ENCODE measurements around the gene PPP2R5D. TPM values are rescaled to one million over a fixed set of nuclear protein-coding genes. Genes with fewer than 3 reads are reported as not detected.
A peak's percentile ranks its signal among the peaks of the same experiment; 100 is the strongest.

Gene PPP2R5D
- total RNA-seq, 1 experiment from 2014 or later: 52.7 TPM

DNA sequence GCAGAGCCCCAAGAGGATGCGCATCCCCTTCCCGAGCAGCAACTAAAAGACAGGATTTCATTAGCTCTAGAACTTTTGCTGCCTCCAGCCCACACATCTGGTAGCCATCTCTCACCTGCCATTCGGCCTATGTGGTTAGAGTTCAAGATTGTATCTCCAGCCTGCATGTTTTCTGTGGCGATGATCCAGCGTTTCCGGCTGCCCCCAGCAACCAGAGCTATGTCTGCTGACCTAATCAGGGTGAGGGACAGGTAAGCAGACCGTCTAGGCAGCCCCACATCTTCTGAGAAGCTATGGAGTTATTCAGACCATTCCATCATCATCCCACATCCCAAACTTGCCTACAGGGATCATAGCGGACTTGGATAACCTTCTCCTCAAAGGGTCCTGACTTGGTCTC is 71.6 kb downstream of the PPP2R5D start:
- H3K4me3 Mint-ChIP-seq: no peak overlapping the region
- no peaks in the 10 kb centered on the region for H3K9me3 Mint-ChIP-seq
- no peaks in the 10 kb centered on the region for H3K27me3 Mint-ChIP-seq (ENCODE audit: low read depth)
- TF ChIP-seq CBFB (CRISPR knock-in tag; IDR thresholded peaks at IDR 0.05; ENCODE audit: low read depth) (no peak), ZNF396 (CRISPR knock-in tag; IDR thresholded peaks at IDR 0.05; ENCODE audit: borderline replicate concordance) (no peak), ZNF317 (CRISPR knock-in tag; IDR thresholded peaks at IDR 0.05; ENCODE audit: borderline replicate concordance, low read depth) (no peak), CREM (CRISPR knock-in tag; IDR thresholded peaks at IDR 0.05) (no peak), ATF6 (CRISPR knock-in tag; IDR thresholded peaks at IDR 0.05) (no peak), E2F4 (CRISPR knock-in tag; IDR thresholded peaks at IDR 0.05; ENCODE audit: borderline replicate concordance, low read depth) (no peak), NFE2L1 (CRISPR knock-in tag; IDR thresholded peaks at IDR 0.05) (no peak)
- TF ChIP-seq, protein P1, sequence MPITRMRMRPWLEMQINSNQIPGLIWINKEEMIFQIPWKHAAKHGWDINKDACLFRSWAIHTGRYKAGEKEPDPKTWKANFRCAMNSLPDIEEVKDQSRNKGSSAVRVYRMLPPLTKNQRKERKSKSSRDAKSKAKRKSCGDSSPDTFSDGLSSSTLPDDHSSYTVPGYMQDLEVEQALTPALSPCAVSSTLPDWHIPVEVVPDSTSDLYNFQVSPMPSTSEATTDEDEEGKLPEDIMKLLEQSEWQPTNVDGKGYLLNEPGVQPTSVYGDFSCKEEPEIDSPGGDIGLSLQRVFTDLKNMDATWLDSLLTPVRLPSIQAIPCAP (CRISPR knock-in tag; IDR thresholded peaks at IDR 0.05): no peak
- TF ChIP-seq, protein P2, sequence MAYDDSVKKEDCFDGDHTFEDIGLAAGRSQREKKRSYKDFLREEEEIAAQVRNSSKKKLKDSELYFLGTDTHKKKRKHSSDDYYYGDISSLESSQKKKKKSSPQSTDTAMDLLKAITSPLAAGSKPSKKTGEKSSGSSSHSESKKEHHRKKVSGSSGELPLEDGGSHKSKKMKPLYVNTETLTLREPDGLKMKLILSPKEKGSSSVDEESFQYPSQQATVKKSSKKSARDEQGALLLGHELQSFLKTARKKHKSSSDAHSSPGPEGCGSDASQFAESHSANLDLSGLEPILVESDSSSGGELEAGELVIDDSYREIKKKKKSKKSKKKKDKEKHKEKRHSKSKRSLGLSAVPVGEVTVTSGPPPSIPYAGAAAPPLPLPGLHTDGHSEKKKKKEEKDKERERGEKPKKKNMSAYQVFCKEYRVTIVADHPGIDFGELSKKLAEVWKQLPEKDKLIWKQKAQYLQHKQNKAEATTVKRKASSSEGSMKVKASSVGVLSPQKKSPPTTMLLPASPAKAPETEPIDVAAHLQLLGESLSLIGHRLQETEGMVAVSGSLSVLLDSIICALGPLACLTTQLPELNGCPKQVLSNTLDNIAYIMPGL (CRISPR knock-in tag; IDR thresholded peaks at IDR 0.05): no peak
- TF ChIP-seq, protein P3, sequence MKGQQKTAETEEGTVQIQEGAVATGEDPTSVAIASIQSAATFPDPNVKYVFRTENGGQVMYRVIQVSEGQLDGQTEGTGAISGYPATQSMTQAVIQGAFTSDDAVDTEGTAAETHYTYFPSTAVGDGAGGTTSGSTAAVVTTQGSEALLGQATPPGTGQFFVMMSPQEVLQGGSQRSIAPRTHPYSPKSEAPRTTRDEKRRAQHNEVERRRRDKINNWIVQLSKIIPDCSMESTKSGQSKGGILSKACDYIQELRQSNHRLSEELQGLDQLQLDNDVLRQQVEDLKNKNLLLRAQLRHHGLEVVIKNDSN (CRISPR knock-in tag; IDR thresholded peaks at IDR 0.05): no peak
- no peak for ATAC-seq
- H3K4me1 Mint-ChIP-seq: peaks cover 42% of the 10 kb centered on the region
- no peak for DNase-seq (ENCODE audit: low spot score)
- CTCF ChIA-PET: no interaction called here
- H3K27ac Mint-ChIP-seq: peak overlapping the region; percentile 82
- H3K36me3 Mint-ChIP-seq: peaks cover 22% of the 10 kb centered on the region
- POLR2A ChIA-PET: no interaction called here

DNA sequence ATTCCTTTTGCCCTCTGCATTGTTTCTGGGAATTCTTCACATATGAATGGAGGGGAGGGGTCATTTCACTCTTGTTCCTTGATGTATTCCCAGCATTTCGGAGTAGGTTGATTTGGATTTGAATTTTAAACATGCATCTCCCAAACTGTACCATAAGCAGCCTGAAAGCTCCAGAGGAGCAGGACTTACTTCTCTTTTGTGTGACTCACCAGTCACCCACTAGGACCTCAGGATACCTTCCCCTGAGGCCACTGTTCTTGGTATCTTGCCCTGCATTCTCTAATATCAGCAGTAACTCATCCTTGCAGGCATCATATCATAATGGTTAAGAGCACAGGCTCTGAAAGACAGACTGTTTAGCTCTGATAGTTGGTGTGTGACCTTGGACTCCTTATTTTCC is 74.2 kb downstream of the PPP2R5D start:
- H3K4me3 Mint-ChIP-seq: peak overlapping the region; percentile 91
- CTCF ChIA-PET: interaction anchor here (1.2 to 3.3 kb wide), 3 partner anchors 18 to 157 kb away, joined by 4 to 24 read pairs (median 6); partner anchors contain the start of gene PTK7
- TF ChIP-seq ZBTB21 (CRISPR knock-in tag; IDR thresholded peaks at IDR 0.05; ENCODE audit: borderline replicate concordance): no peak
- no peak for TF ChIP-seq JAZF1 (CRISPR knock-in tag; IDR thresholded peaks at IDR 0.05)
- TF ChIP-seq ZNF416 (CRISPR knock-in tag; IDR thresholded peaks at IDR 0.05): no peak
- TF ChIP-seq, protein P4, sequence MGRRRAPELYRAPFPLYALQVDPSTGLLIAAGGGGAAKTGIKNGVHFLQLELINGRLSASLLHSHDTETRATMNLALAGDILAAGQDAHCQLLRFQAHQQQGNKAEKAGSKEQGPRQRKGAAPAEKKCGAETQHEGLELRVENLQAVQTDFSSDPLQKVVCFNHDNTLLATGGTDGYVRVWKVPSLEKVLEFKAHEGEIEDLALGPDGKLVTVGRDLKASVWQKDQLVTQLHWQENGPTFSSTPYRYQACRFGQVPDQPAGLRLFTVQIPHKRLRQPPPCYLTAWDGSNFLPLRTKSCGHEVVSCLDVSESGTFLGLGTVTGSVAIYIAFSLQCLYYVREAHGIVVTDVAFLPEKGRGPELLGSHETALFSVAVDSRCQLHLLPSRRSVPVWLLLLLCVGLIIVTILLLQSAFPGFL (CRISPR knock-in tag; IDR thresholded peaks at IDR 0.05; ENCODE audit: borderline replicate concordance): no peak
- no peak for TF ChIP-seq SP1 (CRISPR knock-in tag; conservative IDR thresholded peaks at IDR 0.05)
- TF ChIP-seq, protein P5, sequence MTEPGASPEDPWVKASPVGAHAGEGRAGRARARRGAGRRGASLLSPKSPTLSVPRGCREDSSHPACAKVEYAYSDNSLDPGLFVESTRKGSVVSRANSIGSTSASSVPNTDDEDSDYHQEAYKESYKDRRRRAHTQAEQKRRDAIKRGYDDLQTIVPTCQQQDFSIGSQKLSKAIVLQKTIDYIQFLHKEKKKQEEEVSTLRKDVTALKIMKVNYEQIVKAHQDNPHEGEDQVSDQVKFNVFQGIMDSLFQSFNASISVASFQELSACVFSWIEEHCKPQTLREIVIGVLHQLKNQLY (CRISPR knock-in tag; IDR thresholded peaks at IDR 0.05): no peak
- TF ChIP-seq ATF2 (CRISPR knock-in tag; IDR thresholded peaks at IDR 0.05; ENCODE audit: borderline replicate concordance, low read depth): no peak
- no peak for TF ChIP-seq NFATC4 (CRISPR knock-in tag; IDR thresholded peaks at IDR 0.05)
- no peak for TF ChIP-seq CTCF (IDR thresholded peaks at IDR 0.05)
- TF ChIP-seq NFE2L1 (CRISPR knock-in tag; IDR thresholded peaks at IDR 0.05): no peak
- TF ChIP-seq ZNF121 (CRISPR knock-in tag; IDR thresholded peaks at IDR 0.05): no peak
- no peak for TF ChIP-seq ZNF396 (CRISPR knock-in tag; IDR thresholded peaks at IDR 0.05; ENCODE audit: borderline replicate concordance)
- TF ChIP-seq NR3C1 (CRISPR knock-in tag; conservative IDR thresholded peaks at IDR 0.05; ENCODE audit: low read depth): no peak
- peaks cover 21% of the 10 kb centered on the region for H3K36me3 Mint-ChIP-seq
- no peak for ATAC-seq
- peak overlapping the region; percentile 94 for H3K27ac Mint-ChIP-seq
- no peaks in the 10 kb centered on the region for H3K9me3 Mint-ChIP-seq
- DNase-seq (ENCODE audit: low spot score): no peak
- POLR2A ChIA-PET: interaction anchor here (0.6 to 1.5 kb wide), 8 partner anchors 36 to 311 kb away, joined by 3 to 8 read pairs (median 5); partner anchors contain the start of gene PPP2R5D
- no peaks in the 10 kb centered on the region for H3K27me3 Mint-ChIP-seq (ENCODE audit: low read depth)
- peaks cover 28% of the 10 kb centered on the region for H3K4me1 Mint-ChIP-seq

All from WTC11 (cell line).